PC-3 (cell line): ENCODE data around the gene SLC19A1.

ENCODE experiments used
- CTCF ChIP-seq: fragments of 300-600 bp; sonication (generic); conservative IDR thresholded peaks from 2 replicates; pipeline ENCODE4 v1.5.1; 2017; ENCODE audit warnings: antibody characterized with exemption, low read depth, mild to moderate bottlenecking, low read length
- EZH2 ChIP-seq: fragments of 300-600 bp; sonication (generic); IDR thresholded peaks from one replicate; pipeline ENCODE4 v1.6.1; 2017; ENCODE audit warnings: antibody characterized with exemption, mild to moderate bottlenecking, low read length; ENCODE audit not compliant: unreplicated experiment
- EZH2phosphoT487 ChIP-seq: fragments of 300-600 bp; sonication (generic); IDR thresholded peaks from 2 replicates; pipeline ENCODE4 v1.6.1; 2018; ENCODE audit warnings: mild to moderate bottlenecking, antibody characterized with exemption, low read length, borderline replicate concordance

- TF ChIP-seq CTCF (no peak), EZH2 (no peak), EZH2phosphoT487 (no peak)
Measured at GRCh38 chr21:45505416-45506021, 36.7 kb downstream of the SLC19A1 start.
